ENCODE data around the gene ABI3. TPM values are rescaled to one million over a fixed set of nuclear protein-coding genes. Genes with fewer than 3 reads are reported as not detected.
A peak's percentile ranks its signal among the peaks of the same experiment; 100 is the strongest.
"Not testable (repeated sequence)": the region's sequence is repeated elsewhere in the genome, so short reads cannot be mapped to it uniquely, and the experiment has no call there.

The ABI3 gene
- total RNA-seq, 1 experiment from 2014 or later: 0.24 TPM

- DNase-seq (ENCODE audit: low read depth): peak; percentile 78
These were observed 41.7 kb downstream of the ABI3 start for GRCh38 chr17:49252148-49252695.

GRCh38 chr17:49254066-49254465, 43.6 kb downstream of the ABI3 start:
- DNase-seq (ENCODE audit: low read depth): no peak

- no peak for DNase-seq (ENCODE audit: low read depth)
These were observed 44.6 kb downstream of the ABI3 start for GRCh38 chr17:49255125-49255524.

GRCh38 chr17:49258394-49258793, 47.9 kb downstream of the ABI3 start:
- DNase-seq (ENCODE audit: low read depth): no peak

- DNase-seq (ENCODE audit: low read depth): no peak
These were observed 49.1 kb downstream of the ABI3 start for GRCh38 chr17:49259663-49260010.

- DNase-seq (ENCODE audit: low read depth): peak; percentile 81
These were observed 49.7 kb downstream of the ABI3 start for GRCh38 chr17:49260011-49260816.

GRCh38 chr17:49260817-49261291, 50.3 kb downstream of the ABI3 start:
- no peak for DNase-seq (ENCODE audit: low read depth)

- not testable (repeated sequence) for DNase-seq (ENCODE audit: low read depth)
These were observed 51.0 kb downstream of the ABI3 start for GRCh38 chr17:49261540-49261939.

GRCh38 chr17:49266233-49266632, 55.7 kb downstream of the ABI3 start:
- no peak for DNase-seq (ENCODE audit: low read depth)

- no peak for DNase-seq (ENCODE audit: low read depth)
These were observed 57.4 kb downstream of the ABI3 start for GRCh38 chr17:49267912-49268311.

- no peak for DNase-seq (ENCODE audit: low read depth)
These were observed 58.8 kb downstream of the ABI3 start for GRCh38 chr17:49269356-49269755.

Other genes starting within 250 kb of the ABI3 start
- not detected in 2 replicates for gene GIP, start 242.1 kb upstream of the ABI3 start, total RNA-seq (2014; rRNA removed; shearing (Covaris generic))
- 4.0 and 5.0 TPM in 2 replicates for gene IGF2BP1, start 213.3 kb upstream of the ABI3 start, total RNA-seq (2014; rRNA removed; shearing (Covaris generic))
- not detected in 2 replicates for gene B4GALNT2, start 77.9 kb upstream of the ABI3 start, total RNA-seq (2014; rRNA removed; shearing (Covaris generic))
- 0.60 TPM in 1 of 2 replicates, not detected in the other for gene GNGT2, start 133 bp upstream of the ABI3 start, total RNA-seq (2014; rRNA removed; shearing (Covaris generic))
- 0.48 TPM in 1 of 2 replicates, not detected in the other for gene PHOSPHO1, start 20.1 kb downstream of the ABI3 start, total RNA-seq (2014; rRNA removed; shearing (Covaris generic))
- gene ZNF652, start 151.5 kb downstream of the ABI3 start, total RNA-seq (2014; rRNA removed; shearing (Covaris generic)): 10.9 and 11.4 TPM in 2 replicates
- gene PHB1, start 204.2 kb downstream of the ABI3 start, total RNA-seq (2014; rRNA removed; shearing (Covaris generic)): 146 and 208 TPM in 2 replicates